T47D (cell line): Measurements from ENCODE around the gene PDE1C.

Source experiments
- DNase-seq, 2 experiments: peaks; one replicate each; pipeline versions ENCODE4 v3.0.0 to v3.0.0-alpha.2; 2011 to 2012; ENCODE audit warnings: low read depth in 1 of 2, low spot score in 1 of 2
- JUND ChIP-seq: IDR thresholded peaks from 2 replicates; pipeline ENCODE4 v1.6.1; 2012; ENCODE audit warnings: low read depth
- in situ Hi-C: cut with HindIII; loops from 2 replicates; pipeline ENCODE4 v1.10.0; 2016; ENCODE audit warnings: low sequenced_read_pairs, low pct_unique_long_range_greater_than_20kb

Gene PDE1C

GRCh38 chr7:31906479-31907171, 163.6 kb downstream of the PDE1C start:
- no peak for TF ChIP-seq JUND
- no peak for DNase-seq
- in situ Hi-C loops: no loop called here

GRCh38 chr7:31903962-31904361, 166.2 kb downstream of the PDE1C start:
- no peak for TF ChIP-seq JUND
- in situ Hi-C loops: no loop called here
- DNase-seq: no peak

- in situ Hi-C loops: no loop called here
- peak in 1 of 2 experiments; percentile 33 for DNase-seq
- no peak for TF ChIP-seq JUND
These were observed 170.8 kb downstream of the PDE1C start for GRCh38 chr7:31899356-31899927.

- no peak for DNase-seq
- no peak for TF ChIP-seq JUND
- in situ Hi-C loops: no loop called here
These were observed 173.3 kb downstream of the PDE1C start for GRCh38 chr7:31896925-31897324.

GRCh38 chr7:31894308-31894707, 175.9 kb downstream of the PDE1C start:
- no peak for TF ChIP-seq JUND
- no peak for DNase-seq
- in situ Hi-C loops: no loop called here

- in situ Hi-C loops: no loop called here
These were observed 176.8 kb downstream of the PDE1C start for GRCh38 chr7:31893365-31893764.

GRCh38 chr7:31892099-31892829, 177.9 kb downstream of the PDE1C start:
- in situ Hi-C loops: no loop called here
- no peak for DNase-seq
- TF ChIP-seq JUND: no peak

More at GRCh38 chr7:31893365-31893764, 176.8 kb downstream of the PDE1C start:
- TF ChIP-seq JUND: no peak
- DNase-seq: no peak

- in situ Hi-C loops: no loop called here
- no peak for TF ChIP-seq JUND
- DNase-seq: no peak
These were observed 179.4 kb downstream of the PDE1C start for GRCh38 chr7:31890766-31891165.

- no peak for TF ChIP-seq JUND
- in situ Hi-C loops: no loop called here
- no peak for DNase-seq
These were observed 180.0 kb downstream of the PDE1C start for GRCh38 chr7:31890198-31890597.

- no peak for DNase-seq
- in situ Hi-C loops: no loop called here
- no peak for TF ChIP-seq JUND
These were observed 183.2 kb downstream of the PDE1C start for GRCh38 chr7:31887006-31887405.

- in situ Hi-C loops: no loop called here
- TF ChIP-seq JUND: no peak
- no peak for DNase-seq
These were observed 185.0 kb downstream of the PDE1C start for GRCh38 chr7:31885171-31885570.

GRCh38 chr7:31883761-31884164, 186.4 kb downstream of the PDE1C start:
- in situ Hi-C loops: no loop called here
- no peak for TF ChIP-seq JUND

GRCh38 chr7:31882187-31882586, 188.0 kb downstream of the PDE1C start:
- in situ Hi-C loops: no loop called here
- no peak for TF ChIP-seq JUND
- peak in 1 of 2 experiments; percentile 9 for DNase-seq

More at GRCh38 chr7:31883761-31884164, 186.4 kb downstream of the PDE1C start:
- no peak for DNase-seq
